Measurements from ENCODE around the gene NME2.

NME2 gene

DNA sequence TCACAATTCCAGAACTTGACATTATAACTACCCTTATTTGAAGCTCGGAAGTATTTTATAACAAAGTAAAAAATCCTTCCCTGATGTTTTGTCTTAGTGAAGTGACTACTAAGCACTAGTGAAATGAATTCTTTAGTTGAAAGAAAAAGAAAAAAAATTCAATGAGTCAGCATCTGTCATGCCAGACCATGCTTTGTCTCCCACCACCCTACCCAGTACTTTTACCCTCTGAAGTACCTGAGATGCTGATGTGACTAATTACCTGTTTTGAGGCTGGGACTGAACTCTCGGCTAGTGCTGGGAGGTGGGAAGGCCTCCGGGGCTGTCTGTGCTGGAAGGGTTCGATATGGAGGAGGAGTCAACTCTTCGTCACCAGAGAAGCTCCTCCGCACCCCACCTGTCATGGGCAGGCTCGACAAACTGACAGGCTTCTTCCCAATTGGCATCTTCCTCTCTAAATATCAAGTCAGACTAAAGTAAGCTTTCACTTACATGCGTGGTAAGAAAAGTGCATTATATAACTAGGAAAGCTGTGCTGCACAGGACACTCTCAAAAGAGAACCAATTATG lies 19.6 kb downstream of the NME2 start:
- Histone ChIP-seq H3K4me1 (ENCODE audit: low read length) (no peaks in the 10 kb centered on the region), H3K36me3 (replicated peaks; ENCODE audit: low read depth, low read length) (peaks cover 49% of the 10 kb centered on the region), H3K4me2 (ENCODE audit: low read length) (no peak overlapping the region), H2AFZ (ENCODE audit: low read depth, low read length) (no peak overlapping the region), H3K9ac (ENCODE audit: low read length) (no peak overlapping the region), H3K4me3 (ENCODE audit: low read length) (no peak overlapping the region), H3K27ac (ENCODE audit: low read length) (no peak overlapping the region), H4K20me1 (ENCODE audit: insufficient read depth, low read length) (0 out of 2 replicates have a peak, but pooled peaks cover 3% of the 10 kb centered on the region), H3K79me2 (ENCODE audit: low read length) (no peaks in the 10 kb centered on the region), H3K27me3 (ENCODE audit: low read depth, low read length) (no peaks in the 10 kb centered on the region), H3K9me3 (ENCODE audit: insufficient read depth, low read length) (no peaks in the 10 kb centered on the region)
- TF ChIP-seq, protein P1, sequence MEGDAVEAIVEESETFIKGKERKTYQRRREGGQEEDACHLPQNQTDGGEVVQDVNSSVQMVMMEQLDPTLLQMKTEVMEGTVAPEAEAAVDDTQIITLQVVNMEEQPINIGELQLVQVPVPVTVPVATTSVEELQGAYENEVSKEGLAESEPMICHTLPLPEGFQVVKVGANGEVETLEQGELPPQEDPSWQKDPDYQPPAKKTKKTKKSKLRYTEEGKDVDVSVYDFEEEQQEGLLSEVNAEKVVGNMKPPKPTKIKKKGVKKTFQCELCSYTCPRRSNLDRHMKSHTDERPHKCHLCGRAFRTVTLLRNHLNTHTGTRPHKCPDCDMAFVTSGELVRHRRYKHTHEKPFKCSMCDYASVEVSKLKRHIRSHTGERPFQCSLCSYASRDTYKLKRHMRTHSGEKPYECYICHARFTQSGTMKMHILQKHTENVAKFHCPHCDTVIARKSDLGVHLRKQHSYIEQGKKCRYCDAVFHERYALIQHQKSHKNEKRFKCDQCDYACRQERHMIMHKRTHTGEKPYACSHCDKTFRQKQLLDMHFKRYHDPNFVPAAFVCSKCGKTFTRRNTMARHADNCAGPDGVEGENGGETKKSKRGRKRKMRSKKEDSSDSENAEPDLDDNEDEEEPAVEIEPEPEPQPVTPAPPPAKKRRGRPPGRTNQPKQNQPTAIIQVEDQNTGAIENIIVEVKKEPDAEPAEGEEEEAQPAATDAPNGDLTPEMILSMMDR (IDR thresholded peaks at IDR 0.05; ENCODE audit: low read depth, low read length), result no peak
- no peak for TF ChIP-seq EZH2phosphoT487 (IDR thresholded peaks at IDR 0.05; ENCODE audit: low read depth)

DNA sequence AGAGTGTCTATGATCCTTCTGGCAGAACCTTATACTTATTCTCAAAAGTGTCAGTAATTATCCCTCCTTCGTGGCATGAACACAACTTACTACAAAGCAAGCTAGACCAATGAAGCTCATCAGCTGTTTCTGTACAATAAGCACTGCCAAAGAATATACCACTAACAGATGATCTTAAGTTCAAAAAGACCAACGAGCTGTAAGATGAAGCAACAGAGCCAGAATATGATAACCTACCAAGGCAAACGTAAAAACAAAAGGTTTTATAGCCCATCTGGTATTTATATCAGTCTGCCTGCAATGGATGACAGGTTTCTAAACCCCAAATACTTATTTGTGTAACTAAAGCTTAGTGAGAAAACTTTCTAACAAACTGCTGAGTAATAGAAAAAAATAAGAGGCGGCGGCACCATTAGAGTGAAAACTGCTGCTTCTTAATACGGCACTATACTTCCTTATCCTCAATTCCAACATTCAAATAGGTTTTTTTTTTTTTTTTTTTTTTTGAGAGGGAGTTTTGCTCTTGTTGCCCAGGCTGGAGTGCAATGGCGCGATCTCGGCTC lies 22.1 kb downstream of the NME2 start:
- Histone ChIP-seq H3K4me2 (ENCODE audit: low read length) (no peak overlapping the region), H3K9me3 (ENCODE audit: insufficient read depth, low read length) (no peaks in the 10 kb centered on the region), H3K27ac (ENCODE audit: low read length) (no peak overlapping the region), H3K4me3 (ENCODE audit: low read length) (no peak overlapping the region), H3K4me1 (ENCODE audit: low read length) (no peaks in the 10 kb centered on the region), H3K9ac (ENCODE audit: low read length) (no peak overlapping the region), H3K36me3 (replicated peaks; ENCODE audit: low read depth, low read length) (peaks cover 49% of the 10 kb centered on the region), H3K79me2 (ENCODE audit: low read length) (no peaks in the 10 kb centered on the region), H3K27me3 (ENCODE audit: low read depth, low read length) (no peaks in the 10 kb centered on the region), H4K20me1 (ENCODE audit: insufficient read depth, low read length) (0 out of 2 replicates have a peak, but pooled peaks cover 3% of the 10 kb centered on the region), H2AFZ (ENCODE audit: low read depth, low read length) (no peak overlapping the region)
- TF ChIP-seq, protein P1 (IDR thresholded peaks at IDR 0.05; ENCODE audit: low read depth, low read length), result no peak
- no peak for TF ChIP-seq EZH2phosphoT487 (IDR thresholded peaks at IDR 0.05; ENCODE audit: low read depth)

DNA sequence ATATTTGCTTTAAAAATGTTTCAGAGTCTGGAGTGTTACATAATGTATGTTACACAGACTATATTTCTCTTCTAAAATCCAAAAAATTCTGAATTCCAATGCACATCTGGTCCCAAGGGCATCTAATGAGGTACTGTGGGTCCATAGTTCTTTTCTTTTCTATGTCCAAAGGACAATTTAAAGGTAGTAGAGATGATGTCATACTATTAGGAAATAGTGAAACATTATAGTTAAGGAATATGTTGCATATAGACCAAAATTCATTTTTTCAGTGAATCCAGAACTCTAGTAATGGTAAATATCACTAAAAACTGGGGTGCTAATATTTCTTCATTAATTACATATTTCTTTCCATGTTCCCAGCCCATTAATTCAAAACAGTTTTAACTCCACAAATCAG lies 23.0 kb downstream of the NME2 start:
- H3K4me2 ChIP-seq (ENCODE audit: low read length), result no peak overlapping the region
- H3K79me2 ChIP-seq (ENCODE audit: low read length), result no peaks in the 10 kb centered on the region
- H3K4me3 ChIP-seq (ENCODE audit: low read length), result no peak overlapping the region
- H3K4me1 ChIP-seq (ENCODE audit: low read length), result no peaks in the 10 kb centered on the region
- no peaks in the 10 kb centered on the region for H3K9me3 ChIP-seq (ENCODE audit: insufficient read depth, low read length)
- no peak overlapping the region for H3K9ac ChIP-seq (ENCODE audit: low read length)
- H2AFZ ChIP-seq (ENCODE audit: low read depth, low read length), result no peak overlapping the region
- TF ChIP-seq, protein P1 (IDR thresholded peaks at IDR 0.05; ENCODE audit: low read depth, low read length), result no peak
- no peak for TF ChIP-seq EZH2phosphoT487 (IDR thresholded peaks at IDR 0.05; ENCODE audit: low read depth)
- 0 out of 2 replicates have a peak, but pooled peaks cover 3% of the 10 kb centered on the region for H4K20me1 ChIP-seq (ENCODE audit: insufficient read depth, low read length)
- no peaks in the 10 kb centered on the region for H3K27me3 ChIP-seq (ENCODE audit: low read depth, low read length)
- H3K27ac ChIP-seq (ENCODE audit: low read length), result no peak overlapping the region
- peaks cover 41% of the 10 kb centered on the region for H3K36me3 ChIP-seq (replicated peaks; ENCODE audit: low read depth, low read length)

DNA sequence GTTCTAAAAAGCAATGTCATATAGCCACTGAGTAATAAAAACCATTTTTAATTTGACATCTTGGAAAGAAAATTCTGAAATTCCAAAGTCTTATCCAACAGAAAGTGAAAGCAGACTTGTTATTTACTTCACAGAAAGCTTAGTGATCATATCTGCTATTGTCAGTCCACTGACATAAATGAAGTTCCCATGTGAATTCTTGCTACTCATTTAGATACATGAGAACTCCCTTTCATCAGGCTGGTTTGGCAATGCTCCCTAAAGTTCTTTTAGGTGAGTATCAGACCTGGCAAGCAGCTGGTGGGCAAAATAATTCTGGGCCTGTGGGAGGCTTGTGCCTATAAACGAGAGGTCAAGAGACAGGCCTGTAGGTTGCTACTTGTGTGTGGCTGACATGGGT lies 23.4 kb downstream of the NME2 start:
- H3K36me3 ChIP-seq (replicated peaks; ENCODE audit: low read depth, low read length), result peaks cover 37% of the 10 kb centered on the region
- H3K79me2 ChIP-seq (ENCODE audit: low read length), result no peaks in the 10 kb centered on the region
- H3K4me2 ChIP-seq (ENCODE audit: low read length), result no peak overlapping the region
- no peak overlapping the region for H3K27ac ChIP-seq (ENCODE audit: low read length)
- H3K4me3 ChIP-seq (ENCODE audit: low read length), result no peak overlapping the region
- H2AFZ ChIP-seq (ENCODE audit: low read depth, low read length), result no peak overlapping the region
- H3K4me1 ChIP-seq (ENCODE audit: low read length), result no peaks in the 10 kb centered on the region
- no peaks in the 10 kb centered on the region for H3K27me3 ChIP-seq (ENCODE audit: low read depth, low read length)
- H3K9me3 ChIP-seq (ENCODE audit: insufficient read depth, low read length), result no peaks in the 10 kb centered on the region
- TF ChIP-seq, protein P1 (IDR thresholded peaks at IDR 0.05; ENCODE audit: low read depth, low read length), result no peak
- no peak for TF ChIP-seq EZH2phosphoT487 (IDR thresholded peaks at IDR 0.05; ENCODE audit: low read depth)
- 0 out of 2 replicates have a peak, but pooled peaks cover 3% of the 10 kb centered on the region for H4K20me1 ChIP-seq (ENCODE audit: insufficient read depth, low read length)
- H3K9ac ChIP-seq (ENCODE audit: low read length), result no peak overlapping the region
